GM12875 (cell line): Measurements from ENCODE around the gene NOP58.

Source experiments
- H3K4me3 ChIP-seq: one replicate; pipeline ENCODE4 v1.5.1; 2011; ENCODE audit warnings: low read depth, low read length, control low read depth
- TF ChIP-seq, protein P1 (sequence below): IDR thresholded peaks from 2 replicates; pipeline ENCODE4 v1.5.1; 2011; ENCODE audit warnings: low read depth, mild to moderate bottlenecking, control low read depth, inconsistent platforms, low read length, moderate library complexity, borderline replicate concordance; ENCODE audit not compliant: insufficient read depth

Gene NOP58

DNA sequence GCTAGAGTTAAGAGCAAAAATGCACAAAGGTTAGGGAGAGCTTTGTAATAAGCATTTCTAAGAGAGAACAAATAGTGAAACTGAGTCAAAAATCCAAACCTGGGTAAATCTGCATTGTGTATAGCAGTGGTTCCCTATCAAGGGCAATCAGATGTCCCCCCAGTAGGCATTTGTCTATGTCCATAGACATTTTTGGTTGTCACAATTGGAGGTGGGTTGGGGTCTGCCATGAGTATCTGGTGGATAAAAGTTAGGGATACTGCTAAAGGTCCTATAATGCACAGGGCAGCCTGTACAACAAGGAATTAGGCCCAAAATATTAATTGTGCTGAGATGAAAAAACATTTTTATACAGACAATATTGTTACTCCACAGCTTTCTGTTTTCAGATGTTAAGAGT, 21.0 kb downstream of the NOP58 start:
- no peak overlapping the region for H3K4me3 ChIP-seq
- TF ChIP-seq, protein P1, sequence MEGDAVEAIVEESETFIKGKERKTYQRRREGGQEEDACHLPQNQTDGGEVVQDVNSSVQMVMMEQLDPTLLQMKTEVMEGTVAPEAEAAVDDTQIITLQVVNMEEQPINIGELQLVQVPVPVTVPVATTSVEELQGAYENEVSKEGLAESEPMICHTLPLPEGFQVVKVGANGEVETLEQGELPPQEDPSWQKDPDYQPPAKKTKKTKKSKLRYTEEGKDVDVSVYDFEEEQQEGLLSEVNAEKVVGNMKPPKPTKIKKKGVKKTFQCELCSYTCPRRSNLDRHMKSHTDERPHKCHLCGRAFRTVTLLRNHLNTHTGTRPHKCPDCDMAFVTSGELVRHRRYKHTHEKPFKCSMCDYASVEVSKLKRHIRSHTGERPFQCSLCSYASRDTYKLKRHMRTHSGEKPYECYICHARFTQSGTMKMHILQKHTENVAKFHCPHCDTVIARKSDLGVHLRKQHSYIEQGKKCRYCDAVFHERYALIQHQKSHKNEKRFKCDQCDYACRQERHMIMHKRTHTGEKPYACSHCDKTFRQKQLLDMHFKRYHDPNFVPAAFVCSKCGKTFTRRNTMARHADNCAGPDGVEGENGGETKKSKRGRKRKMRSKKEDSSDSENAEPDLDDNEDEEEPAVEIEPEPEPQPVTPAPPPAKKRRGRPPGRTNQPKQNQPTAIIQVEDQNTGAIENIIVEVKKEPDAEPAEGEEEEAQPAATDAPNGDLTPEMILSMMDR = no peak

DNA sequence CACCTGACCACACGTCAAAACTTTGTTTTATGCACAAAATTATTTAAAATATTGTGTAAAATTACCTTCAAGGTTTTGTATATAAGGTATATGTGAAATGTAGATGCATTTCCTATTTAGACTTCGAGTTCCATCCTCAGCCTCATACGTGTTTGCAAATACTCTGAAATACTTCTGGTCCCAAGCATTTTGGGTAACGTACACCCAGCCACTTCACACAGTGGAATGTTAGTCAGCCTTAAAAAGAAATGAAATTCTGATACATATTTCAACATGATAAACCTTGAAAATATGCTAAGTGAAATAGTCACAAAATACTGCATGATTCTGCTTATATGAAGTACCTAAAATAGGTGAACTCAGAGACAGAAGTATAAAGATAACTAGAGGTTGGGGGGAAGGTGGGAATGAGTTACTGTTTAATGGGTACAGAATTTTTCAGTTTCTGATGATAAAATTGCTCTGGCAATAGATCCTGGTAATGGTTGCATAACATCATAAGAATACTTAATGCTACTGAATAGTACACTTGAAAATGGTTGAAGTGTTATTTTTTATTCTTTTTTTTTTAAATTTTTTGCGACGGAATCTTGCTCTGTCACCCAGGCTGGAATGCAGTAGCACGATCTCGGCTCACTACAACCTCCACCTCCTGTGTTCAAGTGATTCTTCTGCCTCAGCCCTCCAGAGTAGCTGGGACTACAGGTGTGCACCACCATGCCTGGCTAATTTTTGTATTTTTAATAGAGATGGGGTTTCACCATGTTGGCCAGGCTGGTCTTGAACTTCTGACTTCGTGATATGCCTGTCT, 24.0 kb downstream of the NOP58 start:
- TF ChIP-seq, protein P1 = no peak
- H3K4me3 ChIP-seq = no peak overlapping the region

DNA sequence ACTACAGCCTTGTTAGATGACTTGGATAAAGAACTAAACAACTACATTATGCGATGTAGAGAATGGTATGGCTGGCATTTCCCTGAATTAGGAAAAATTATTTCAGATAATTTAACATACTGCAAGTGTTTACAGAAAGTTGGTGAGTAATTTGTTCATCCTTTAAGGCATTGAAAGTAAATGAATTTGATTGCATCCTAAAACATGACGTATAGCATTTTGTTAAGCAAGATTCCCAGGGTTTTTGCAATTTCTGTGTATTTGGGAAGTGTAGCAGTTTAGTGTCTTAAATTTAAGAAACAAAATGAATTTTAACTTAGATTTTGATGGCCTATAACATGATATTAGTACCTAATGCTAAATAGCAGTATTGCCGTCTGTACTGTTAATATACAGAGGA, 24.8 kb downstream of the NOP58 start:
- TF ChIP-seq, protein P1 = no peak
- no peak overlapping the region for H3K4me3 ChIP-seq

DNA sequence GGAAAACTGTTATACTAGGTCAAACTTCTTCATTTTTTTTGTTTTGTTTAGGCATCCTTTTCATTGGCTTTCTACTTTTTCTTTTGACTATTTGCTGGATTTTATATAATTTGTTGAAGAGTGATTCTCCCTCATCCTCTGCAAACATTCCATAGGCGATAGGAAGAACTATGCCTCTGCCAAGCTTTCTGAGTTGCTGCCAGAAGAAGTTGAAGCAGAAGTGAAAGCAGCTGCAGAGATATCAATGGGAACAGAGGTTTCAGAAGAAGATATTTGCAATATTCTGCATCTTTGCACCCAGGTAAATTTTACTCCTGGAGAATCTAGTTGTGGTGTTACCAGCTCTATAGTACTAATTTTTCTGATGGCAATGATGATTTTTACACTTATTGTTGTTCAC, 25.4 kb downstream of the NOP58 start:
- TF ChIP-seq, protein P1 = no peak
- H3K4me3 ChIP-seq = no peak overlapping the region

DNA sequence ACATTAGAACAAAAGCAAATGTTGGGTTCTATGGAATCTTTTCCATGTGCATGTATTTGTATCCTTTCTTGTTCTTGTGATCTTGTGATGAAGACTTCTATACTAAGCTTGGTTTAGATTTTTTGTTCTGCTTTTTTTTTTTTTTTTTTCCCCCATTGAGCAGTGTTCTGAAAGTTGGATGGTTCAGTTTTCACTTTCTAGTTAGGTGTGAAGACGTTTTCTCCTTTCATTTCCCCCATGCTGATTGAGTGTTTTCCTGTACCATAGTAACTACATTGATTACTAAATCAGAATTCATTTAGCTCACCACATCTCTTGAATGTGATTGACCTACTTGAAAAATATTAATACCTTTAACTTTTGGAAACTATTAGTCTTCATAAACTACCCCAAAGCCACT, 34.1 kb downstream of the NOP58 start:
- H3K4me3 ChIP-seq = no peak overlapping the region
- TF ChIP-seq, protein P1 = no peak

DNA sequence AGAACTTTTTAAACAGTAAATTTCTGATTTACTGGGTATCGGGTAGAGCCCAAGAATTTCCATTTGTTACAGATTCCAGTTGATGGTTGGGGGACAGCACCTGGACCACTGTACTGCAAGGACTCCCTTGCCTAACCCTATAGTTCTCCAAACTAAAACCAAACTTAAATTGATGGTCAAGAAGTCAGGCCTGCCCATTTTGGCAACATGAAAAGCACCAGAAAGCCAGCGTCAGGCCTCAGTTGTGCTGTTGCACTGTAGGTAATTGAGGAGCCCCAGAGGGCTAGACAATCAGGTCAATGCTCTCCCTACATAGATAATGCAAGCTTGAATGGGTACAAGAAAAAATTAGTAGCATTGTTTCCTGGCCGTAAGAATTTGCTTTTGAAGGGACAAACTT, 40.5 kb downstream of the NOP58 start:
- H3K4me3 ChIP-seq = no peak overlapping the region
- TF ChIP-seq, protein P1 = no peak

DNA sequence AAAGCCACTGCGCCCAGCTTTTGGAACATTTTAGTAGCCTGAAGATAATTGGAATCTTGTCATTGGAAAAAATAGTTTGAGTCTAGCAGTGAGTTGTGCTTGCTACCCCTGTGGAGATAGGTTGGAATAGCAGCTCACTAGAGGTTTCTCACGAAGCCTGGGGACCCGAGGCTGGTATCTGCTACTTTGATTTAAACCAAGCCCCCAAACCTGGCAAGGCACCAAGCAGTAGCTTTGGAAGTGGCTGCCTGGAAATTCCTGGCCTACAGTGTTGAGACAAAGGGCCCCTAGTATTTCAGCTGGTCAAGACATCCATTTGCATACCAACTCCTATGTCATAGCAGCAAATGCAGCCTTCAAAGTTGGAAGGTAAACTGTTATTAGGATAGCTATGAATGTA, 42.1 kb downstream of the NOP58 start:
- TF ChIP-seq, protein P1 = no peak
- H3K4me3 ChIP-seq = no peak overlapping the region
